HEK293 (cell line): ENCODE data around the gene AHCY.

ENCODE experiments used
- CTCF ChIP-seq: fragments of 450-650 bp; formaldehyde crosslinking; IDR thresholded peaks from 2 replicates; pipeline ENCODE4 v1.5.1; 2016; ENCODE audit warnings: missing biosample characterization, missing genetic modification characterization
- MYNN ChIP-seq: fragments of 450-650 bp; formaldehyde crosslinking; IDR thresholded peaks from 2 replicates; pipeline ENCODE4 v1.5.1; 2016; ENCODE audit warnings: missing biosample characterization, missing genetic modification characterization, borderline replicate concordance
- REST ChIP-seq: fragments of 450-650 bp; formaldehyde crosslinking; IDR thresholded peaks from 2 replicates; pipeline ENCODE4 v1.5.1; 2016; ENCODE audit warnings: missing biosample characterization, missing genetic modification characterization
- YY2 ChIP-seq: fragments of 450-650 bp; formaldehyde crosslinking; IDR thresholded peaks from 2 replicates; pipeline ENCODE4 v1.5.1; 2016; ENCODE audit warnings: missing biosample characterization, missing genetic modification characterization
- ZBTB17 ChIP-seq: fragments of 450-650 bp; formaldehyde crosslinking; IDR thresholded peaks from 2 replicates; pipeline ENCODE4 v1.5.1; 2016; ENCODE audit warnings: missing biosample characterization, missing genetic modification characterization
- ZFP3 ChIP-seq: fragments of 450-650 bp; formaldehyde crosslinking; IDR thresholded peaks from 2 replicates; pipeline ENCODE4 v1.5.1; 2016; ENCODE audit warnings: low read depth, missing biosample characterization, missing genetic modification characterization
- ZNF155 ChIP-seq: fragments of 450-650 bp; formaldehyde crosslinking; IDR thresholded peaks from 2 replicates; pipeline ENCODE4 v1.5.1; 2016; ENCODE audit warnings: missing biosample characterization, missing genetic modification characterization
- ZNF211 ChIP-seq: fragments of 450-650 bp; formaldehyde crosslinking; IDR thresholded peaks from 2 replicates; pipeline ENCODE4 v1.5.1; 2016; ENCODE audit warnings: low read depth, missing biosample characterization, missing genetic modification characterization
- ZNF274 ChIP-seq, 2 experiments: fragments of 200-500 bp in 1 of 2; fragments of 450-650 bp in 1 of 2; sonication (Bioruptor generic) in 1 of 2; formaldehyde crosslinking in 1 of 2; IDR thresholded peaks; 2 replicates each; pipeline versions ENCODE4 v1.5.1 to v1.6.1; 2014 to 2016; ENCODE audit warnings: borderline replicate concordance in 1 of 2, inconsistent platforms in 1 of 2, low read length in 1 of 2, missing biosample characterization in 1 of 2, missing genetic modification characterization in 1 of 2
- ZNF280C ChIP-seq: fragments of 450-650 bp; formaldehyde crosslinking; IDR thresholded peaks from 2 replicates; pipeline ENCODE4 v1.5.1; 2016; ENCODE audit warnings: missing biosample characterization, missing genetic modification characterization

- TF ChIP-seq ZFP3 (tag by site-specific recombination) = no peak
- TF ChIP-seq REST (tag by site-specific recombination) = no peak
- TF ChIP-seq CTCF (tag by site-specific recombination) = no peak
- TF ChIP-seq ZNF274 (IDR thresholded peaks at IDR 0.05; ENCODE audit: low read length) = no peak
- TF ChIP-seq ZNF274 (tag by site-specific recombination; IDR thresholded peaks at IDR 0.05; ENCODE audit: borderline replicate concordance) = no peak
- TF ChIP-seq YY2 = no peak
- no peak for TF ChIP-seq MYNN
- TF ChIP-seq ZNF280C (tag by site-specific recombination) = no peak
- TF ChIP-seq ZNF155 = no peak
- no peak for TF ChIP-seq ZBTB17
- TF ChIP-seq ZNF211 (tag by site-specific recombination) = no peak
Observed at GRCh38 chr20:34242879-34243278, 60.3 kb downstream of the AHCY start.
